ENCODE data around the gene UTS2B.

The UTS2B gene

DNA sequence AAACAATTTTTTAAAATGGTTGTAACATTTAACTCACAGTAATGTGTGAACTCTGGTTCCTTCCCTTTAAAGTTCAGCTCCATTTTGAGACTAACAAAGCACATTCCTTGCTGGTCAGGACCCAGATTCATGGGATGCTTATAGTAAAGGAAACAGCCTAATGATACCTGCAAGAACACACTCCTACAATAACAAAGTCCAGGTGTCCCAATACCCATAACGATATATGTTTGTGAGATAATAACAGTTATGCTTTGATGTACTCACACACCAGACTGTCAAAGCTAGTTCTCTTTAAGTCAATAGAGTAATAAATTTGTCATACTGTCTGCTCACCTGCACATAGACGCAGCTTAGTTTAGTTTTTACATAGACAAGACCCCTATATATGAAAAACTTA lies 17.0 kb downstream of the UTS2B start:
- H3K4me3 ChIP-seq (ENCODE audit: low read length): no peak overlapping the region
- no peak for DNase-seq (ENCODE audit: low read depth)
- TF ChIP-seq, protein P1, sequence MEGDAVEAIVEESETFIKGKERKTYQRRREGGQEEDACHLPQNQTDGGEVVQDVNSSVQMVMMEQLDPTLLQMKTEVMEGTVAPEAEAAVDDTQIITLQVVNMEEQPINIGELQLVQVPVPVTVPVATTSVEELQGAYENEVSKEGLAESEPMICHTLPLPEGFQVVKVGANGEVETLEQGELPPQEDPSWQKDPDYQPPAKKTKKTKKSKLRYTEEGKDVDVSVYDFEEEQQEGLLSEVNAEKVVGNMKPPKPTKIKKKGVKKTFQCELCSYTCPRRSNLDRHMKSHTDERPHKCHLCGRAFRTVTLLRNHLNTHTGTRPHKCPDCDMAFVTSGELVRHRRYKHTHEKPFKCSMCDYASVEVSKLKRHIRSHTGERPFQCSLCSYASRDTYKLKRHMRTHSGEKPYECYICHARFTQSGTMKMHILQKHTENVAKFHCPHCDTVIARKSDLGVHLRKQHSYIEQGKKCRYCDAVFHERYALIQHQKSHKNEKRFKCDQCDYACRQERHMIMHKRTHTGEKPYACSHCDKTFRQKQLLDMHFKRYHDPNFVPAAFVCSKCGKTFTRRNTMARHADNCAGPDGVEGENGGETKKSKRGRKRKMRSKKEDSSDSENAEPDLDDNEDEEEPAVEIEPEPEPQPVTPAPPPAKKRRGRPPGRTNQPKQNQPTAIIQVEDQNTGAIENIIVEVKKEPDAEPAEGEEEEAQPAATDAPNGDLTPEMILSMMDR (conservative IDR thresholded peaks at IDR 0.05; ENCODE audit: low read length): no peak

DNA sequence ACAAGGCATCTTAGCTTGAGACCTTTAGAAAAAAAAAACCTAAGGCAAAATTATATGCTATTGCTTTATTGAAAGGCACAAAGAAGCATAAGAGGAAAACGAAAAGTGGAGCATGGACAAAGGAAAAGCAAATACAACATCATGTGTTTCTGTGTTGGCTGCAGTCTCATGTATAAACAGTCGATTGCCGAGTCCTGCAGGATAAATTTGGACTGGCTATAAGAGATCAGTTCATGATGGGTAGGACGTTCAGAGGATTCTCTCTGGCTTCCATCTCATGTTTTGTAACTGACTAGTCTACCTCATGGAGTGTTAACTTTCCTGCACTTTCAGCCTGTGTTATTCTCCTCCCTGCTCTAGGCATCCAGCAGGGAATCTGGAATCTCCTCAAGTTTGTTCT lies 23.0 kb downstream of the UTS2B start:
- TF ChIP-seq, protein P1 (conservative IDR thresholded peaks at IDR 0.05; ENCODE audit: low read length): no peak
- H3K4me3 ChIP-seq (ENCODE audit: low read length): no peak overlapping the region
- no peak for DNase-seq (ENCODE audit: low read depth)

DNA sequence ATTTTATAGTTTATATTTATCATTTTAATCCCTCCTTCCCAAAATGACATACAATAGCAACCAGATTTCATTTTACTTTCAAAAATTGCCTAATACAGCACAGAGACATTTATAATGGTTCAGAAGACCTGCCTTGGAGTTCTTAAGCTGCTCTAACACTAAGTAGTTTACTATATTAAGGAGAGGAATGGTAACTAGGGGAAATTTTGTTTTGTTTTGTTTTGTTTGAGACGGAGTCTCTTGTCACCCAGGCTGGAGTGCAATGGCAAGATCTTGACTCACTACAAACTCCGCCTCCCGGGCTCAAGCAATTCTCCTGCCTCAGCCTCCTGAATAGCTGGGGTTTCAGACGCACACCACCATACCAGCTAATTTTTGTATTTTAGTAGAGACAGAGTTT lies 23.9 kb downstream of the UTS2B start:
- no peak overlapping the region for H3K4me3 ChIP-seq (ENCODE audit: low read length)
- TF ChIP-seq, protein P1 (conservative IDR thresholded peaks at IDR 0.05; ENCODE audit: low read length): no peak
- DNase-seq (ENCODE audit: low read depth): no peak

- TF ChIP-seq, protein P1 (conservative IDR thresholded peaks at IDR 0.05; ENCODE audit: low read length): no peak
- no peak overlapping the region for H3K4me3 ChIP-seq (ENCODE audit: low read length)
- no peak for DNase-seq (ENCODE audit: low read depth)
These were observed 26.7 kb downstream of the UTS2B start for GRCh38 chr3:191303596-191303995.

GRCh38 chr3:191302451-191302850 lies 27.9 kb downstream of the UTS2B start:
- TF ChIP-seq, protein P1 (conservative IDR thresholded peaks at IDR 0.05; ENCODE audit: low read length): no peak
- DNase-seq (ENCODE audit: low read depth): no peak
- no peak overlapping the region for H3K4me3 ChIP-seq (ENCODE audit: low read length)

- no peak for DNase-seq (ENCODE audit: low read depth)
- no peak overlapping the region for H3K4me3 ChIP-seq (ENCODE audit: low read length)
- TF ChIP-seq, protein P1 (conservative IDR thresholded peaks at IDR 0.05; ENCODE audit: low read length): no peak
These were observed 28.4 kb downstream of the UTS2B start for GRCh38 chr3:191301782-191302411.

GRCh38 chr3:191301017-191301416 lies 29.3 kb downstream of the UTS2B start:
- TF ChIP-seq, protein P1 (conservative IDR thresholded peaks at IDR 0.05; ENCODE audit: low read length): no peak
- H3K4me3 ChIP-seq (ENCODE audit: low read length): no peak overlapping the region
- no peak for DNase-seq (ENCODE audit: low read depth)

All from AG10803 (cell line).